ES-I3 (cell line): ENCODE data around the gene AOPEP.

ENCODE experiments used
- H3K36me3 ChIP-seq: 2 replicates; pipeline ENCODE4 v1.6.1; 2013; ENCODE audit warnings: mild to moderate bottlenecking, low read length, control low read depth, moderate library complexity; ENCODE audit not compliant: insufficient read depth
- H3K4me1 ChIP-seq: 2 replicates; pipeline ENCODE4 v1.6.1; 2013; ENCODE audit warnings: mild to moderate bottlenecking, control low read depth, low read length; ENCODE audit not compliant: insufficient read depth
- H3K9ac ChIP-seq: 2 replicates; pipeline ENCODE4 v1.6.1; 2013; ENCODE audit warnings: low read depth, mild to moderate bottlenecking, low read length, moderate library complexity
- H3K9me3 ChIP-seq: 2 replicates; pipeline ENCODE4 v1.6.1; 2013; ENCODE audit warnings: mild to moderate bottlenecking, low read length, moderate library complexity; ENCODE audit not compliant: control insufficient read depth, insufficient read depth

The AOPEP gene

GRCh38 chr9:94700445-94700844 lies 26.1 kb upstream of the AOPEP start:
- no peaks in the 10 kb centered on the region for H3K9me3 ChIP-seq
- H3K4me1 ChIP-seq = no peaks in the 10 kb centered on the region
- H3K9ac ChIP-seq = no peak overlapping the region
- H3K36me3 ChIP-seq = no peaks in the 10 kb centered on the region

- H3K36me3 ChIP-seq = no peaks in the 10 kb centered on the region
- no peaks in the 10 kb centered on the region for H3K9me3 ChIP-seq
- H3K9ac ChIP-seq = no peak overlapping the region
- H3K4me1 ChIP-seq = no peaks in the 10 kb centered on the region
These were observed 22.9 kb upstream of the AOPEP start for GRCh38 chr9:94703488-94704140.

GRCh38 chr9:94705162-94705702 lies 21.3 kb upstream of the AOPEP start:
- H3K9me3 ChIP-seq = no peaks in the 10 kb centered on the region
- H3K9ac ChIP-seq = no peak overlapping the region
- no peaks in the 10 kb centered on the region for H3K4me1 ChIP-seq
- H3K36me3 ChIP-seq = no peaks in the 10 kb centered on the region

- Histone ChIP-seq H3K9ac (no peak overlapping the region), H3K36me3 (no peaks in the 10 kb centered on the region), H3K9me3 (no peaks in the 10 kb centered on the region), H3K4me1 (no peaks in the 10 kb centered on the region)
These were observed 19.6 kb upstream of the AOPEP start for GRCh38 chr9:94706922-94707321.

- Histone ChIP-seq H3K9me3 (peaks cover 2% of the 10 kb centered on the region; the same call in 1 of the 2 replicates), H3K9ac (no peak overlapping the region), H3K4me1 (no peaks in the 10 kb centered on the region), H3K36me3 (no peaks in the 10 kb centered on the region)
These were observed 12.9 kb upstream of the AOPEP start for GRCh38 chr9:94713436-94714215.

GRCh38 chr9:94714494-94714893 lies 12.0 kb upstream of the AOPEP start:
- Histone ChIP-seq H3K36me3 (no peaks in the 10 kb centered on the region), H3K9ac (no peak overlapping the region), H3K9me3 (peaks cover 2% of the 10 kb centered on the region; the same call in 1 of the 2 replicates), H3K4me1 (no peaks in the 10 kb centered on the region)

- no peak overlapping the region for H3K9ac ChIP-seq
- no peaks in the 10 kb centered on the region for H3K4me1 ChIP-seq
- H3K36me3 ChIP-seq = no peaks in the 10 kb centered on the region
- peaks cover 7% of the 10 kb centered on the region; the same call in 1 of the 2 replicates for H3K9me3 ChIP-seq
These were observed 8.7 kb upstream of the AOPEP start for GRCh38 chr9:94717761-94718160.

GRCh38 chr9:94718936-94719335 lies 7.6 kb upstream of the AOPEP start:
- Histone ChIP-seq H3K4me1 (no peaks in the 10 kb centered on the region), H3K9me3 (peaks cover 7% of the 10 kb centered on the region; the same call in 1 of the 2 replicates), H3K9ac (no peak overlapping the region), H3K36me3 (no peaks in the 10 kb centered on the region)

GRCh38 chr9:94719878-94720277 lies 6.6 kb upstream of the AOPEP start:
- Histone ChIP-seq H3K9me3 (peaks cover 7% of the 10 kb centered on the region; the same call in 1 of the 2 replicates), H3K36me3 (no peaks in the 10 kb centered on the region), H3K9ac (no peak overlapping the region), H3K4me1 (no peaks in the 10 kb centered on the region)

GRCh38 chr9:94720846-94721549 lies 5.5 kb upstream of the AOPEP start:
- Histone ChIP-seq H3K9me3 (peaks cover 7% of the 10 kb centered on the region; the same call in 1 of the 2 replicates), H3K9ac (no peak overlapping the region), H3K4me1 (no peaks in the 10 kb centered on the region), H3K36me3 (no peaks in the 10 kb centered on the region)

- Histone ChIP-seq H3K4me1 (no peaks in the 10 kb centered on the region), H3K9ac (no peak overlapping the region), H3K36me3 (no peaks in the 10 kb centered on the region), H3K9me3 (peaks cover 7% of the 10 kb centered on the region; the same call in 1 of the 2 replicates)
These were observed 4.7 kb upstream of the AOPEP start for GRCh38 chr9:94721754-94722153.

- no peaks in the 10 kb centered on the region for H3K4me1 ChIP-seq
- H3K36me3 ChIP-seq = no peaks in the 10 kb centered on the region
- H3K9ac ChIP-seq = no peak overlapping the region
- peaks cover 4% of the 10 kb centered on the region; the same call in 1 of the 2 replicates for H3K9me3 ChIP-seq
These were observed 1.2 kb upstream of the AOPEP start for GRCh38 chr9:94725293-94725692.

- no peaks in the 10 kb centered on the region for H3K9me3 ChIP-seq
- no peaks in the 10 kb centered on the region for H3K36me3 ChIP-seq
- no peaks in the 10 kb centered on the region for H3K4me1 ChIP-seq
- H3K9ac ChIP-seq = no peak overlapping the region
These were observed 2.2 kb downstream of the AOPEP start for GRCh38 chr9:94728719-94729118.

- H3K9me3 ChIP-seq = no peaks in the 10 kb centered on the region
- H3K36me3 ChIP-seq = no peaks in the 10 kb centered on the region
These were observed 2.7 kb downstream of the AOPEP start for GRCh38 chr9:94729199-94729598.

More at GRCh38 chr9:94729199-94729598, 2.7 kb downstream of the AOPEP start:
- Histone ChIP-seq H3K9ac (no peak overlapping the region), H3K4me1 (no peaks in the 10 kb centered on the region)
